NCI-H1105 (cell line): ENCODE results near the gene LYSMD2.

Experiments used
- DNase-seq: peaks from one replicate; lab custom pipeline; 2025; lab: John Stamatoyannopoulos, UW

Gene LYSMD2

GRCh38 chr15:51751697-51752683, 14.5 kb upstream of the LYSMD2 start:
- DNase-seq = no peak

- DNase-seq = peak; percentile 37
Observed at GRCh38 chr15:51750792-51751696, 13.6 kb upstream of the LYSMD2 start, which contains the start of gene TMOD2. Gene TMOD2 (plus strand): TSS chr15:51751597. CDS start chr15:51766442, 14,845 bp downstream.

- no peak for DNase-seq
Observed at GRCh38 chr15:51750186-51750585, 12.7 kb upstream of the LYSMD2 start.

GRCh38 chr15:51749307-51749706, 11.9 kb upstream of the LYSMD2 start:
- DNase-seq = no peak

GRCh38 chr15:51739061-51739712, 1.7 kb upstream of the LYSMD2 start:
- DNase-seq = no peak

GRCh38 chr15:51738553-51738952, 1.1 kb upstream of the LYSMD2 start:
- no peak for DNase-seq

- peak; percentile 34 for DNase-seq
Observed at GRCh38 chr15:51736751-51737521, 519 bp downstream of the LYSMD2 start.

- DNase-seq = no peak
Observed at GRCh38 chr15:51736069-51736468, 1.4 kb downstream of the LYSMD2 start.

GRCh38 chr15:51735228-51736010, 2.0 kb downstream of the LYSMD2 start:
- DNase-seq = no peak

GRCh38 chr15:51732646-51733045, 4.8 kb downstream of the LYSMD2 start:
- DNase-seq = no peak

- no peak for DNase-seq
Observed at GRCh38 chr15:51731549-51732267, 5.7 kb downstream of the LYSMD2 start.

GRCh38 chr15:51727141-51727897, 10.1 kb downstream of the LYSMD2 start:
- no peak for DNase-seq

GRCh38 chr15:51726302-51727073, 11.0 kb downstream of the LYSMD2 start:
- DNase-seq = no peak

- no peak for DNase-seq
Observed at GRCh38 chr15:51724673-51725072, 12.8 kb downstream of the LYSMD2 start.

- DNase-seq = no peak
Observed at GRCh38 chr15:51724199-51724598, 13.3 kb downstream of the LYSMD2 start.

- no peak for DNase-seq
Observed at GRCh38 chr15:51721199-51721960, 16.1 kb downstream of the LYSMD2 start.

GRCh38 chr15:51720201-51720995, 17.1 kb downstream of the LYSMD2 start:
- DNase-seq = no peak
